Stomach (tissue), 9 donors: Measurements from ENCODE around the gene SNX9. TPM values are rescaled to one million over a fixed set of nuclear protein-coding genes. Genes with fewer than 3 reads are reported as not detected.
"Not testable (repeated sequence)": the region's sequence is repeated elsewhere in the genome, so short reads cannot be mapped to it uniquely, and the experiment has no call there.

ENCODE experiments used
- DNase-seq, 2 donors: peaks; one replicate each; pipeline versions ENCODE4 v3.0.0 to v3.0.0-alpha.2; 2013 to 2019
- H3K27ac ChIP-seq, 5 donors: fragments of 200-600 bp in 4 of 5; sonication (generic) in 4 of 5; one replicate each; pipeline ENCODE4 v1.5.1; 2013 to 2019; ENCODE audit warnings: mild to moderate bottlenecking in 1 of 5, moderate library complexity in 1 of 5
- H3K27me3 ChIP-seq, 3 donors: fragments of 200-600 bp; sonication (generic); one replicate each; pipeline ENCODE4 v1.5.1; 2017 to 2019; ENCODE audit warnings: mixed run types in 1 of 3
- H3K36me3 ChIP-seq, 4 donors: fragments of 200-600 bp; sonication (generic); 1 replicate in 3 of 4; 2 replicates in 1 of 4; pipeline ENCODE4 v1.5.1; 2016 to 2019
- H3K4me1 ChIP-seq, 4 donors: fragments of 200-600 bp; sonication (generic); one replicate each; pipeline ENCODE4 v1.5.1; 2016 to 2019
- H3K4me3 ChIP-seq, 4 donors: fragments of 200-600 bp; sonication (generic) in 3 of 4; one replicate each; pipeline ENCODE4 v1.5.1; 2016 to 2019; ENCODE audit warnings: mild to moderate bottlenecking in 1 of 4
- H3K9me3 ChIP-seq, 4 donors: fragments of 200-600 bp; sonication (generic); one replicate each; pipeline ENCODE4 v1.5.1; 2016 to 2019
- CTCF ChIP-seq, 7 experiments: fragments of 450-650 bp in 4 of 7; fragments of 200-600 bp in 3 of 7; sonication (generic) in 3 of 7; IDR thresholded peaks; one replicate each; pipeline ENCODE4 v1.5.1; 2016 to 2019; ENCODE audit warnings: antibody characterized with exemption in 7 of 7, control low read depth in 2 of 7, mild to moderate bottlenecking in 1 of 7
- EP300 ChIP-seq: sonication (generic); formaldehyde crosslinking; IDR thresholded peaks from one replicate; pipeline ENCODE4 v1.6.1; 2017; ENCODE audit warnings: antibody characterized with exemption
- POLR2A ChIP-seq, 4 donors: fragments of 450-650 bp; IDR thresholded peaks; one replicate each; pipeline ENCODE4 v1.6.1; 2016; ENCODE audit warnings: antibody characterized with exemption in 4 of 4, control low read depth in 2 of 4, mild to moderate bottlenecking in 1 of 4, moderate library complexity in 1 of 4
- POLR2AphosphoS5 ChIP-seq, 3 donors: sonication (generic); formaldehyde crosslinking; IDR thresholded peaks; one replicate each; pipeline ENCODE4 v1.6.1; 2016; ENCODE audit warnings: antibody characterized with exemption in 3 of 3
- WGBS, 5 donors: extraction: QIAGEN DNeasy Blood & Tissue Kit in 3 of 5; methylation state at CpG; one replicate each; pipeline versions ENCODE4 v1.1.5 to v1.1.7; 2013 to 2018; 5-methylcytosine and 5-hydroxymethylcytosine counted together
- intact Hi-C: fragments of 100-400 bp; cut with DNase I; formaldehyde crosslinking; loops from one replicate; pipeline ENCODE4 v1.15.1; 2023; ENCODE audit warnings: low total_unique reads
- polyA plus RNA-seq, 3 donors: library from polyadenylated mRNA; stranded (reverse); fragments of 200-250 nt; gene quantifications; one replicate each; pipeline ENCODE4 v1.2.3, GENCODE V29; 2013
- total RNA-seq, 5 donors: library from RNA; depleted of rRNA; stranded (reverse); fragments of >200 nt; gene quantifications; one replicate each; pipeline versions ENCODE4 v1.1.0 to v1.2.3, GENCODE V29; 2014 to 2016
- donor health status: healthy with polysubstance abuse.
- donor health status: Bipolar disorder and iron deficiency.
- donor health status: healthy.

Gene SNX9
- total and polyA plus RNA-seq, 8 donors: 21.4 to 58.7 (median 38.7) TPM

- no peak for DNase-seq
- H3K27ac ChIP-seq: no peak overlapping the region
- H3K4me3 ChIP-seq: no peak overlapping the region
- H3K27me3 ChIP-seq: no peaks in the 10 kb centered on the region
- intact Hi-C loops: no loop called here
- TF ChIP-seq CTCF (IDR thresholded peaks at IDR 0.05) (no peak), POLR2A (IDR thresholded peaks at IDR 0.05) (no peak), POLR2AphosphoS5 (IDR thresholded peaks at IDR 0.05) (no peak), EP300 (no peak)
- peaks cover 0 to 8% (median 3%) of the 10 kb centered on the region in 4 donors for H3K4me1 ChIP-seq
- peaks cover 0 to 11% (median 7%) of the 10 kb centered on the region in 4 donors for H3K9me3 ChIP-seq
- WGBS, 5 donors: 41 to 83% (median 69%) methylated on average over 3 of the region's 3 CpGs
- no peaks in the 10 kb centered on the region for H3K36me3 ChIP-seq
These were observed 141.1 kb downstream of the SNX9 start for GRCh38 chr6:157964100-157964499.

GRCh38 chr6:157965387-157965786, 142.3 kb downstream of the SNX9 start:
- intact Hi-C loops: no loop called here
- TF ChIP-seq POLR2AphosphoS5 (IDR thresholded peaks at IDR 0.05): no peak
- TF ChIP-seq CTCF (IDR thresholded peaks at IDR 0.05): no peak
- H3K4me1 ChIP-seq: peaks cover 0 to 13% (median 3%) of the 10 kb centered on the region in 4 donors
- H3K27me3 ChIP-seq: no peaks in the 10 kb centered on the region
- no peak for DNase-seq
- H3K36me3 ChIP-seq: no peaks in the 10 kb centered on the region
- H3K4me3 ChIP-seq: no peak overlapping the region
- WGBS, 5 donors: 95 to 98% (median 96%) methylated on average over 3 of the region's 3 CpGs
- H3K9me3 ChIP-seq: no peaks in the 10 kb centered on the region
- no peak overlapping the region for H3K27ac ChIP-seq

GRCh38 chr6:157966589-157966977, 143.5 kb downstream of the SNX9 start:
- intact Hi-C loops: no loop called here
- TF ChIP-seq EP300 (no peak), CTCF (IDR thresholded peaks at IDR 0.05) (no peak), POLR2AphosphoS5 (IDR thresholded peaks at IDR 0.05) (no peak), POLR2A (IDR thresholded peaks at IDR 0.05) (no peak)
- H3K9me3 ChIP-seq: no peaks in the 10 kb centered on the region
- H3K4me1 ChIP-seq: peaks cover 0 to 13% (median 3%) of the 10 kb centered on the region in 4 donors
- H3K27me3 ChIP-seq: no peaks in the 10 kb centered on the region
- H3K36me3 ChIP-seq: no peaks in the 10 kb centered on the region
- no peak overlapping the region for H3K4me3 ChIP-seq
- peak overlapping the region in 4 of 5 donors; percentile 18 to 64 (median 36) for H3K27ac ChIP-seq
- WGBS, 5 donors: 46 to 90% (median 79%) methylated on average over 2 to 8 of the region's 8 CpGs
- no peak for DNase-seq

- DNase-seq: peak; percentile 57 to 88
- WGBS, 5 donors: 29 to 61% (median 38%) methylated on average over 4 to 6 of the region's 6 CpGs
These were observed 144.0 kb downstream of the SNX9 start for GRCh38 chr6:157967020-157967419.

GRCh38 chr6:157967486-157967885, 144.4 kb downstream of the SNX9 start:
- no peak for DNase-seq
- H3K27me3 ChIP-seq: no peaks in the 10 kb centered on the region
- peaks cover 0 to 13% (median 3%) of the 10 kb centered on the region in 4 donors for H3K4me1 ChIP-seq
- TF ChIP-seq POLR2AphosphoS5 (IDR thresholded peaks at IDR 0.05) (no peak), POLR2A (IDR thresholded peaks at IDR 0.05) (no peak), CTCF (IDR thresholded peaks at IDR 0.05) (no peak), EP300 (no peak)
- no peaks in the 10 kb centered on the region for H3K36me3 ChIP-seq
- WGBS, 5 donors: 77 to 85% (median 81%) methylated on average over 8 of the region's 8 CpGs
- intact Hi-C loops: no loop called here
- H3K27ac ChIP-seq: peak overlapping the region in 3 of 5 donors; percentile 18 to 64 (median 18)
- no peak overlapping the region for H3K4me3 ChIP-seq
- no peaks in the 10 kb centered on the region for H3K9me3 ChIP-seq

More at GRCh38 chr6:157967020-157967419, 144.0 kb downstream of the SNX9 start:
- intact Hi-C loops: no loop called here
- H3K9me3 ChIP-seq: no peaks in the 10 kb centered on the region
- no peak overlapping the region for H3K4me3 ChIP-seq
- peak overlapping the region in 4 of 5 donors; percentile 18 to 64 (median 36) for H3K27ac ChIP-seq
- TF ChIP-seq POLR2A (IDR thresholded peaks at IDR 0.05) (no peak), POLR2AphosphoS5 (IDR thresholded peaks at IDR 0.05) (peak in 1 of 3 donors; percentile 4), EP300 (no peak)
- no peaks in the 10 kb centered on the region for H3K36me3 ChIP-seq
- peaks cover 0 to 13% (median 3%) of the 10 kb centered on the region in 4 donors for H3K4me1 ChIP-seq
- no peaks in the 10 kb centered on the region for H3K27me3 ChIP-seq

- H3K4me3 ChIP-seq, H3K36me3 ChIP-seq, H3K27me3 ChIP-seq, DNase-seq, H3K9me3 ChIP-seq, H3K27ac ChIP-seq: not testable (repeated sequence)
- peaks cover 0 to 13% (median 8%) of the 10 kb centered on the region in 4 donors for H3K4me1 ChIP-seq
- intact Hi-C loops: loop anchor here (10.0 kb wide), 1 partner anchor 93 kb away; no protein-coding TSS in a partner anchor
- 86 to 97% (median 91%) methylated on average over 3 of the region's 3 CpGs for WGBS, 5 donors
These were observed 149.1 kb downstream of the SNX9 start for GRCh38 chr6:157972177-157972576.
